Fibroblast of pulmonary artery (primary cell): ENCODE data around the gene SENP8.
"Not testable (repeated sequence)": the region's sequence is repeated elsewhere in the genome, so short reads cannot be mapped to it uniquely, and the experiment has no call there.

Experiments used
- DNase-seq: peaks from one replicate; pipeline ENCODE4 v3.0.0-alpha.2; 2010; ENCODE audit warnings: low read depth
- H3K4me3 ChIP-seq: replicated peaks from 2 replicates; pipeline ENCODE4 v1.5.1; 2011; ENCODE audit warnings: low read depth, mild to moderate bottlenecking, control low read depth, low read length, moderate library complexity
- TF ChIP-seq, protein P1 (sequence below): IDR thresholded peaks from 2 replicates; pipeline ENCODE4 v1.5.1; 2011; ENCODE audit warnings: mild to moderate bottlenecking, control low read depth, low read length, inconsistent platforms; ENCODE audit errors: missing control alignments

Gene SENP8

GRCh38 chr15:72098040-72098439 is 20.2 kb upstream of the SENP8 start:
- TF ChIP-seq, protein P1, sequence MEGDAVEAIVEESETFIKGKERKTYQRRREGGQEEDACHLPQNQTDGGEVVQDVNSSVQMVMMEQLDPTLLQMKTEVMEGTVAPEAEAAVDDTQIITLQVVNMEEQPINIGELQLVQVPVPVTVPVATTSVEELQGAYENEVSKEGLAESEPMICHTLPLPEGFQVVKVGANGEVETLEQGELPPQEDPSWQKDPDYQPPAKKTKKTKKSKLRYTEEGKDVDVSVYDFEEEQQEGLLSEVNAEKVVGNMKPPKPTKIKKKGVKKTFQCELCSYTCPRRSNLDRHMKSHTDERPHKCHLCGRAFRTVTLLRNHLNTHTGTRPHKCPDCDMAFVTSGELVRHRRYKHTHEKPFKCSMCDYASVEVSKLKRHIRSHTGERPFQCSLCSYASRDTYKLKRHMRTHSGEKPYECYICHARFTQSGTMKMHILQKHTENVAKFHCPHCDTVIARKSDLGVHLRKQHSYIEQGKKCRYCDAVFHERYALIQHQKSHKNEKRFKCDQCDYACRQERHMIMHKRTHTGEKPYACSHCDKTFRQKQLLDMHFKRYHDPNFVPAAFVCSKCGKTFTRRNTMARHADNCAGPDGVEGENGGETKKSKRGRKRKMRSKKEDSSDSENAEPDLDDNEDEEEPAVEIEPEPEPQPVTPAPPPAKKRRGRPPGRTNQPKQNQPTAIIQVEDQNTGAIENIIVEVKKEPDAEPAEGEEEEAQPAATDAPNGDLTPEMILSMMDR: no peak
- H3K4me3 ChIP-seq: no peak overlapping the region
- DNase-seq: peak; percentile 2

DNA sequence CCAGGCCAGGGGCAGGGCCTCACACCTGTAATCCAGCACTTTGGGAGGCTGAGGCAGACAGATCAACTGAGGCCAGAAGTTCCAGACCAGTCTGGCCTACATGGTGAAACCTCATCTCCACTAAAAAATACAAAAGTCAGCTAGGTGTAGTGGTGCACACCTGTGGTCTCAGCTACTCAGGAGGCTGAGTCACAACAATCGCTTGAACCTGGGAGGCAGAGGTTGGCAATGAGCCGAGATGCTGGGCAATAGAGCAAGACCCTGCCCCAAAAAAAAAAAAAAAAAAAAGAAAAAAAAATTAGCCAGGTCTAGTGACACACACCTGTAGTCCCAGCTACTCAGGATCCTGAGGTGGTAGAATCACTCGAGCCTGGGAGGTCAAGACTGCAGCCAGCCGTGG is 19.0 kb upstream of the SENP8 start:
- TF ChIP-seq, protein P1: no peak
- DNase-seq: no peak
- no peak overlapping the region for H3K4me3 ChIP-seq

DNA sequence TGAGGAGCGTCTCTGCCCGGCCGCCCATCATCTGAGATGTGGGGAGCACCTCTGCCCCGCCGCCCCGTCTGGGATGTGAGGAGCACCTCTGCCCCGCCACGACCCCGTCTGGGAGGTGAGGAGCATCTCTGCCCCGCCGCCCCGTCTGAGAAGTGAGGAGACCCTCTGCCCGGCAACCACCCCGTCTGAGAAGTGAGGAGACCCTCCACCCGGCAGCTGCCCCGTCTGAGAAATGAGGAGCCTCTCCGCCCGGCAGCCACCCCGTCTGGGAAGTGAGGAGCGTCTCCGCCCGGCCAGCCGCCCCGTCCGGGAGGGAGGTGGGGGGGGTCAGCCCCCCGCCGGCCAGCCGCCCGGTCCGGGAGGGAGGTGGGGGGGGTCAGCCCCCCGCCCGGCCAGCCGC is 17.7 kb upstream of the SENP8 start:
- DNase-seq, H3K4me3 ChIP-seq: not testable (repeated sequence)

GRCh38 chr15:72105111-72105510 is 13.1 kb upstream of the SENP8 start:
- TF ChIP-seq, protein P1: no peak
- no peak overlapping the region for H3K4me3 ChIP-seq
- DNase-seq: no peak

DNA sequence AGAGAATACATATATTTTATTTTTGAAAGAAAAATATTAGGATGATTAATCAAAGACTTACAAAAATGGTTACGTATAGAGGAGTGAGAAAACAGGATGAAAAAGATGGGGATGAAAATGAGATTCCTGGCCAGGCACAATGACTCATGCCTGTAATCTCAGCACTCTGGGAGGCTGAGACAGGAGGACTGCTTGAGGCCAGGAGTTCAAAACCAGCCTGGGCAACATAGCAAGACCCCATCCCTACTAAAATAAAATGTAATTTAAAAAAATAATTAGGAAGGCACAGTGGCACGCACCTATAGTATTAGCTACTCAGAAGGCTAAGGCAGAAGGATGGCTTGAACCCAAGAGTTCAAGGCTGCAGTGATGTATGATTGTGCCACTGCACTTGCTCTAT is 12.1 kb upstream of the SENP8 start:
- H3K4me3 ChIP-seq: no peak overlapping the region
- TF ChIP-seq, protein P1: no peak
- DNase-seq: no peak

- no peak for DNase-seq
- TF ChIP-seq, protein P1: no peak
Measured at GRCh38 chr15:72110355-72110754, 7.8 kb upstream of the SENP8 start.

DNA sequence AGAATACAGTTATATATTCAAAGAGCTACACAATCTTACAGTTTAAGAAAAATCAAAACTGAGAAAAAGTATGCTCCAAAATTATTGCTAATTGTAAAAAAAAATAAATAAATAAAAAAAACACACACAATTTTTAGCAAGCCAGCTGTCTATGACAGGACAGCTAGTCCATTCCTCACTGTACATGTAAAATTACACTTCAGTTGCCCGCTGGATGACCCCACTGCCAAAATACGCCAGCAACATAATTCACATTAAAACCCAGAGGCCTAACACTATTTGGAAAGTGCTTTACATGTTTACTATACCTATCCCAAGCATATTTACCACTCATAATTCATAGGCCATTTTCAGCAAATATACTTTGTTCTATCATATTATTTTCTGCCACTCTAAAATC is 6.1 kb upstream of the SENP8 start:
- TF ChIP-seq, protein P1: no peak
- H3K4me3 ChIP-seq: no peak overlapping the region
- DNase-seq: no peak

More at GRCh38 chr15:72110355-72110754, 7.8 kb upstream of the SENP8 start:
- no peak overlapping the region for H3K4me3 ChIP-seq
